ENCODE measurements around the gene ITPR3. TPM values are rescaled to one million over a fixed set of nuclear protein-coding genes. Genes with fewer than 3 reads are reported as not detected.

Gene ITPR3
- total and polyA plus RNA-seq, 8 donors = 70.8 to 147 (median 94.4) TPM

DNA sequence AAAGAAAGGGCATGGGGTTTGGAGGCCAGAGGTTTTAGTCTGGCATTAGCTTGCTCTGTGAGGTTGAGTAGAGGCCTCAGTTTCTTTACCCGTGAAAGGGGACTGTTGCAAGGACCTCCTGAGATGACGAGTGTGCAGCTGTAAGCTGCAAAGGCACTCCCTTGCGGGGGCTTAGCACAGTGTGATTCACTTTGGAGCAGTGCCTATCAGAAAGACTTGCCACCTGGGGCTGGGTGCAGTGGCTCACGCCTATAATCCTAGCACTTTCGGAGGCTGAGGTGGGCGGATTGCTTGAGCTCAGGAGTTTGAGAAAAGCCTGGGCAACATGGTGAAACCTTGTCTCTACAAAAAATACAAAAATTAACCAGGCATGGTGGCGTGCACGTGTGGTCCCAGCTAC lies 33.6 kb upstream of the ITPR3 start:
- DNase-seq (no peak), ATAC-seq (no peak)
- H3K9me3 ChIP-seq = no peaks in the 10 kb centered on the region
- H3K4me1 ChIP-seq = peaks cover 27 to 31% of the 10 kb centered on the region in 2 donors
- no peaks in the 10 kb centered on the region for H3K36me3 ChIP-seq
- TF ChIP-seq, protein P1, sequence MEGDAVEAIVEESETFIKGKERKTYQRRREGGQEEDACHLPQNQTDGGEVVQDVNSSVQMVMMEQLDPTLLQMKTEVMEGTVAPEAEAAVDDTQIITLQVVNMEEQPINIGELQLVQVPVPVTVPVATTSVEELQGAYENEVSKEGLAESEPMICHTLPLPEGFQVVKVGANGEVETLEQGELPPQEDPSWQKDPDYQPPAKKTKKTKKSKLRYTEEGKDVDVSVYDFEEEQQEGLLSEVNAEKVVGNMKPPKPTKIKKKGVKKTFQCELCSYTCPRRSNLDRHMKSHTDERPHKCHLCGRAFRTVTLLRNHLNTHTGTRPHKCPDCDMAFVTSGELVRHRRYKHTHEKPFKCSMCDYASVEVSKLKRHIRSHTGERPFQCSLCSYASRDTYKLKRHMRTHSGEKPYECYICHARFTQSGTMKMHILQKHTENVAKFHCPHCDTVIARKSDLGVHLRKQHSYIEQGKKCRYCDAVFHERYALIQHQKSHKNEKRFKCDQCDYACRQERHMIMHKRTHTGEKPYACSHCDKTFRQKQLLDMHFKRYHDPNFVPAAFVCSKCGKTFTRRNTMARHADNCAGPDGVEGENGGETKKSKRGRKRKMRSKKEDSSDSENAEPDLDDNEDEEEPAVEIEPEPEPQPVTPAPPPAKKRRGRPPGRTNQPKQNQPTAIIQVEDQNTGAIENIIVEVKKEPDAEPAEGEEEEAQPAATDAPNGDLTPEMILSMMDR (IDR thresholded peaks at IDR 0.05) = no peak
- H3K4me3 ChIP-seq = no peak overlapping the region
- H3K27ac ChIP-seq = no peak overlapping the region
- peaks cover 0 to 4% of the 10 kb centered on the region in 2 donors for H3K27me3 ChIP-seq
- intact Hi-C loops (cut with DNase I) = no loop called here

DNA sequence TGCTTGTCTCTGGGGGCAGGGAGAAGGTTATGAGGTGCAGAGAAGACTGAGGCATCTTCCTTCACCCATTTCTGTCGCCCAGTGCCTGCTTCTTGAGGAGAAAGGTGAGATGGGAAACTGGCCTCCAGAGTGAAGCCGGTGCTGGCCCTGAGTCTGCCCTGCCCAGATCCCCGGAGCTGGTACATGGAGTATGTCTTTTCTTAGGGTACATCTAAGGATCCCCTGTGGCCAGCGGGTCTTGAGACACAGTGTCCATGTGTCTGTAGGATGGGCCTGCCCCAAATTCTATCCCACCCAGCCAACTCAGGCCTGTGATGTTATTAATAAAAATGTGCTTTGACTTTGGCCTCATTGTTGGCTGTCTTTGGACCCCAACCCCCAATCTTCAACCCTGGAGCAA lies 32.2 kb upstream of the ITPR3 start:
- TF ChIP-seq, protein P1 (IDR thresholded peaks at IDR 0.05) = no peak
- H3K27ac ChIP-seq = peak overlapping the region in 1 of 2 donors; percentile 79
- intact Hi-C loops (cut with DNase I) = no loop called here
- H3K4me1 ChIP-seq = peaks cover 27 to 41% of the 10 kb centered on the region in 2 donors
- H3K4me3 ChIP-seq = no peak overlapping the region
- H3K36me3 ChIP-seq = no peaks in the 10 kb centered on the region
- H3K9me3 ChIP-seq = no peaks in the 10 kb centered on the region
- ATAC-seq = no peak
- DNase-seq = no peak
- H3K27me3 ChIP-seq = peaks cover 0 to 17% of the 10 kb centered on the region in 2 donors

GRCh38 chr6:33589392-33589730 lies 31.8 kb upstream of the ITPR3 start:
- ATAC-seq (no peak), DNase-seq (no peak)
- intact Hi-C loops (cut with DNase I) = no loop called here

DNA sequence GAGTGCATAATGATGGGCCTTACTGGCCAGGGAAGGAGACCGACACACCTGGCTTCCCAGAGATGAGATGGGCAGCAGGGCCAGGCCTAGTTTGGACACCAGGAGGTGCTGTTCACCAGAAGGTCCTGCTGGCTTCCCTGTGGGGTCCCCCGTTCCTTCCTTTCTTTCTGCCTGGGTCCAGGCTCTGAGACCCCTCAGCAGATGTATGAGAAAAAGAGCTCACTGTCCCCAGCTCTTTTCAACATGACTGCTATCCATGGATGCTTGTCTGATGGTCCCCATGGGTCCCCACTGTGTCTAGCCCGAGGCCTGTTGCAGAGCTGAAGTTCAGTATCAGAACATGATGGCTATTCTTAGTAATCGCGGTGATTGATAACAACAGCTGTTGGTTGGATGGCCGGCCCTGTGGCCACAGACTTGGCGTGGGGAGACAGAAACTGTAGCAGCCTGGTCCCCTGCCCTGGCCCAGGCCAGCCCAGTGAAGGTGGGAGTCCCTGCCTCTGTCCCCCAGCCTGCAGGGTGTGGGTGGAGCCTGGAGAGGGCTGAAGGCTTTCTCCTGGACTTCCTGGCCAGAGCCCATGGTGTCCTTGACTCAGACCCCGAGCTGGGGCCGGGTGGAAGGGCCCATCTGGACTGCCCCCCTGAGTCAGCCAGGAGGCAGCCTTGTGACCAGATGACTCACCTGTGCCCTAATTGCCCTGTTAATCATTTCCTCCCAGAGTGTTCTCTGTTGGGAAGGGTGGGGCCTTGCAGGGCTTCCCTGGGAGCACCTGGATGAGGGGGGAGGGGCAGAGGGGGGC lies 31.2 kb upstream of the ITPR3 start:
- TF ChIP-seq, protein P1 (IDR thresholded peaks at IDR 0.05) = peak; percentile 70 to 76
- H3K36me3 ChIP-seq = no peaks in the 10 kb centered on the region
- intact Hi-C loops (cut with DNase I) = no loop called here
- H3K4me3 ChIP-seq = no peak overlapping the region
- H3K27me3 ChIP-seq = peaks cover 0 to 19% of the 10 kb centered on the region in 2 donors
- peak in 3 of 4 donors; percentile 68 to 87 (median 83) for DNase-seq
- H3K9me3 ChIP-seq = no peaks in the 10 kb centered on the region
- peak overlapping the region; percentile 79 to 83 for H3K27ac ChIP-seq
- H3K4me1 ChIP-seq = peaks cover 27 to 41% of the 10 kb centered on the region in 2 donors
- ATAC-seq = peak; percentile 82

More at GRCh38 chr6:33589392-33589730, 31.8 kb upstream of the ITPR3 start:
- Histone ChIP-seq H3K4me3 (no peak overlapping the region), H3K4me1 (peaks cover 27 to 41% of the 10 kb centered on the region in 2 donors), H3K27me3 (peaks cover 0 to 19% of the 10 kb centered on the region in 2 donors), H3K27ac (peak overlapping the region; percentile 79 to 83), H3K36me3 (no peaks in the 10 kb centered on the region), H3K9me3 (no peaks in the 10 kb centered on the region)
- TF ChIP-seq, protein P1 (IDR thresholded peaks at IDR 0.05) = no peak

GRCh38 chr6:33590531-33591198 lies 30.5 kb upstream of the ITPR3 start:
- peaks cover 24 to 35% of the 10 kb centered on the region in 2 donors for H3K4me1 ChIP-seq
- TF ChIP-seq, protein P1 (IDR thresholded peaks at IDR 0.05) = no peak
- H3K4me3 ChIP-seq = no peak overlapping the region
- ATAC-seq = peak; percentile 79
- intact Hi-C loops (cut with DNase I) = no loop called here
- peak in 2 of 4 donors; percentile 75 to 86 for DNase-seq
- no peaks in the 10 kb centered on the region for H3K9me3 ChIP-seq
- no peaks in the 10 kb centered on the region for H3K36me3 ChIP-seq
- peaks cover 0 to 19% of the 10 kb centered on the region in 2 donors for H3K27me3 ChIP-seq
- H3K27ac ChIP-seq = peak overlapping the region; percentile 79 to 83

Measured in left lung (tissue), 10 donors.